GM18526 (cell line): ENCODE data around the gene PDCD5.

Experiments
- POLR2A ChIP-seq: IDR thresholded peaks from 3 replicates; pipeline ENCODE4 v1.6.1; 2011; ENCODE audit not compliant: insufficient read length; ENCODE audit errors: extremely low read depth

The PDCD5 gene

GRCh38 chr19:32576790-32577189 lies 4.2 kb upstream of the PDCD5 start:
- TF ChIP-seq POLR2A: no peak

DNA sequence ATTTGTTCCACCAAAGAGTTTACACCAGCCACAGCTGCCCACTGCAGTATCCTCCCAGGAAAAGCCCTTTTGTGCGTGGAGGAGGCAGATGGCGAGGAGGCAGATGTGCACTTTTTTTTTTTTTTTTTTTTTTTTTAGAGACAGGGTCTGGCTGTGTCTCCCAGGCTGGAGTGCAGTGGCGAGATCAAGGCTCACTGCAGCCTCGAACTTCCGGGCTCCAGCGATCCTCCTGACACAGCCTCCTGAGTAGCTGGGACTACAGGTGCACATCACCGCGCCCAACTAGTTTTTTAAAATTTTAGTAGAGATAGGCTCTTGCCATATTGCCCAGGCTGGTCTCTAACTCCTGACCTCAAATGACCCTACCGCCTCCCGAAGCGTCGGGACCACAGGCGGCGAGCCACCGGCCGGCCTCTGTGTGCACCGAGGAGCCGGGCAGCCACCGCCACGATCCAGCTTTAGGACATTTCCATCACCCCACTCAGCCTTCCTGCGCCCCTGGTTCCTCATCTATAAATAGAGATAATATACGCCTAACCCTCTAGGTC lies 563 bp upstream of the PDCD5 start:
- TF ChIP-seq POLR2A: no peak

DNA sequence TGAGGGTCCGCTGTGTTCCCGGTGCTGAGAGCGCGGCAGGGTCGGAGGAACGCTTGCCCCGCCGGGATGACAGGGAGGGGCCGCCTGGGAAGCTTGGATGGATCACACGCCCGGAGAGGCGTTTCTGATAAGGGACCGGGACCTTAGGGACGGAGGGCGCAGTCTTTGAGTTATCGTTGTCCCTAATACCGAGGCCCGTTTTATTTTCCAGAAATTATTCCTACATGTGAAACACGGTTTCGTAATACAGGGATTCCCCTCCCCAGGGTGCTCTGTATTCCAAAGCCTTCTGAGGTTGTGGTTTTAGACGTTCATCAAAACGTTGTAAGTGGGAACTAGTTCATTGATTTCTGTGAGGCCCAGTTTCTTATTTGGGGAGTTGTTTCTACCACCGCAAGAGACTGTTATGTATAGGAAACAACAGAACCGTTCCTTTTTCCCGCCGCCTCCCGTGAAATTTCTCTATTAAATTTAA lies 752 bp downstream of the PDCD5 start:
- no peak for TF ChIP-seq POLR2A

GRCh38 chr19:32594021-32594420 lies 13.0 kb downstream of the PDCD5 start:
- TF ChIP-seq POLR2A: no peak

GRCh38 chr19:32595491-32595890 lies 14.5 kb downstream of the PDCD5 start:
- TF ChIP-seq POLR2A: no peak

DNA sequence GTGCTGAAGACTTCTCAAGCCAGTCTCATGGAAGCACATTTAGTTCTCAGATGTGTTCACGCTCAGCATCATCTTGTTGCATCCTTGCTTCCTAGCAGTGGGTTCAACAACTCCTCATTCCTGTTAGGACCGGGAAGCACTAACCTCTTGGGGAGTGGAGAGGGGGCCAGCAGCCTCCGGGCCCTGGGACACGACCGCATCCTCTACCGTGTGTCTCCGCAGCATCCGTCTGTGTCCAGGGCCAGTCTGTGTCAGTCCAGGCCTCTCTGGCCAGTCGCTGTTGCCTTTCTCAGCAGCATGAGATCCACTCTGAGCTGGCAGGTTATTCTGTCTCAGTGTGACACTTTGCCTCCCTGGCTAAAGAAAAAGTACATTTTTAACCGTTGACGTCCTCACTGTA lies 17.0 kb downstream of the PDCD5 start:
- TF ChIP-seq POLR2A: no peak

GRCh38 chr19:32599258-32599657 lies 18.3 kb downstream of the PDCD5 start:
- no peak for TF ChIP-seq POLR2A

- no peak for TF ChIP-seq POLR2A
These were observed 18.8 kb downstream of the PDCD5 start for GRCh38 chr19:32599736-32600157.

DNA sequence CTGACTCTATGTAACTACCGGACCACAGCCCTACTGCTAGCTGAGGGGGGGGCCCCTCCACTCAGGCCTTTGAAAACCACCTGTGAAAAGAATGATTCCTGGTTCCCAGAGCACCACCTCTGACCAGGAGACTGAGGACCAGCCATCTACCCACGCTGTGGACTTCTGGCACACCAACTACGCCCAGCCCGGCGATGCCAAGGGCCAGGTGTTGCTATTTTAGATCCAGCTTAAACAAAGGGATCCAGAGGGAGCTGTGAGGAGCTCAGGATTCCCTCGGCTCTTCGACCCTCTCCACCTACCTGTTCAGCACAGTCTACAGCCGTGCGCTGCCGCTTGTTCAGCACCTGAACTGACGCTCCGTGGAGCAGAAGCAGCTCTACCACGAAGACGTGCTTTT lies 23.0 kb downstream of the PDCD5 start:
- TF ChIP-seq POLR2A: no peak

DNA sequence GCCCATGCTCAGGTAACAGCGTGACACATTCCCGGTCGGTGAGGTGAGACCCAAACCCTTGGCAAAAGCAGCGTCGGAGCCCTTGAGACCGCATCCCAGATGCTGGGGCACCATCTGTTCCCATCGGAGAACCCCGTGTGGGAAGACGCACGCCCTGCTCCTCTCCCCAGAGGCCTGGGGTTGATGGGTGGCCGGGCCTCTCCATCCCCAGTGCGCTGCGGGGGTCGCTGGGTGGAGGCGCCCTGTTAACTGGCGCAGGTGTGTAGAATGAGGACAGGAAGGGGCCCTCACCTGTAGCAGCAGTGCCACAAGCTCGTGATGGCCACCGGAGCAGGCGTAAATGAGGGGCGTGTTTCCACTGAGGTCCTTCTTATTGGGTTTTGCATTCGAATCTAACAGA lies 24.6 kb downstream of the PDCD5 start:
- no peak for TF ChIP-seq POLR2A

GRCh38 chr19:32606289-32606688 lies 25.3 kb downstream of the PDCD5 start:
- no peak for TF ChIP-seq POLR2A

- no peak for TF ChIP-seq POLR2A
These were observed 26.5 kb downstream of the PDCD5 start for GRCh38 chr19:32607479-32607878.

GRCh38 chr19:32611161-32611560 lies 30.2 kb downstream of the PDCD5 start:
- TF ChIP-seq POLR2A: no peak

DNA sequence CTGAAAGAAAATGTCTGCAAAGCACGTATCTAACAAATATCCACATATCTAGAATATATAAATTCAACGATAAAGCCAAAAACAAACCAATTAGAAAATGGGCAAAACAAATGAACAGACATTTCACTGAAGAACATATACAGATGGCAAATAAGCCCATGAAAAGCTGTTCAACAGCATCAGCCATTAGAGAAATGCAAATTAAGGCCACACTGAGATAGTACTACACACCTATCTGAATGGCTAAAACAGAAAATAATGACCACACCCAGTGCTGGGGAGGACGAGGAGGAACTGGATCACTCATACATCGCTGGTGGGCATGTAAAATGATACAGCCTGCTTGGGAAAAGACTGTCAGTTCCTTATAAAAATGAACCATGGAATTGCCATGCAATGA lies 32.0 kb downstream of the PDCD5 start:
- no peak for TF ChIP-seq POLR2A

DNA sequence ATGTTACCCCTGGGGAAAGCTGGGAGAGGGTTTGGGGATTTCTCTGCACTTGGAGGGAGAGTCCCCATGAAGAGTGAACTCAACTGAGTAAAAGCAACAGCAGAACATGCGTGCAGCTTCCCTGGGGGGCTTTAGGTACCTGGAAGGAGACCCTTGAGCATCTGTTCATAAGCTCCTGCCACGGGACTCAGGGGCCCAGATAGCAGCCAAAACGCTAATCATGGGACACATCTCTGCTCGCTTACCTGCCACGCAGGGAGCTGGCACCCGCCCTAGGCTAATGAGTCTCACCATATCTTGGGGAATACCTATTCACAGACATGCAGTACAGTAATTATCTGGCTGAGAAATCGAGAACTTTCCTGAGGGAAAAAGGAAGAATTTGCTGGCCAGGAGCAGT lies 33.9 kb downstream of the PDCD5 start:
- no peak for TF ChIP-seq POLR2A

- no peak for TF ChIP-seq POLR2A
These were observed 34.6 kb downstream of the PDCD5 start for GRCh38 chr19:32615569-32615968.

DNA sequence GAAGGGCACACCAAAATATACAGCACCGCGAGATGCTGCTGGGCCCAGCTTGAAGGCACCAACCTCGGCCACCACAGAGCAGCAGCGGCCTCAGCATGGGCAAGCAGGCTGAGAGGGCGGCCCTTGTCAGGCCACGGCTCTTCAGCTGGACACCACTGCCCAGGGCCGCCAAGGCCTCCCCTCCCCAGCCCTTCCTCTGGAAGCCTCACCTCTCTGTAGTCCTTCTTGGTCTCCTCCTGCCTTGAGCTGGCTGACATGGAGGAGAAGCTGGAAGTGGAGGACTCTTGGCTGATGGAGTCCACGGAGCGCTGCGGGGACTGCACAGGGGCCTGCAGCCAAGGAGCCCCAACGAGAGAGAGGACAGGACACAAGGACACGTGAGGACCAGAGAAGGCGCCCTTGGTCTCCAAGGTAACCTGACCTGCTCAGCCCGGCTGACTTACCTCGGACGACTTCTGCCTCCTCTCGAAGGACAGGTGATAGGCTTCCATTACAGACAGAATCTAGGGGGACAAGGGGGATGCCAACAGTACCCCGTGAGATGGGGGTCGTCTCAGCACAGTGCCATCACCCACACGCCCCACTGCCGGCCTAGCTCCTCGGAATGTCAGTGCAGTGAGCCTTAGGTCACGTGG lies 38.2 kb downstream of the PDCD5 start:
- TF ChIP-seq POLR2A: no peak
